ENCODE measurements around the gene SDHA.

- TF ChIP-seq, protein P1, sequence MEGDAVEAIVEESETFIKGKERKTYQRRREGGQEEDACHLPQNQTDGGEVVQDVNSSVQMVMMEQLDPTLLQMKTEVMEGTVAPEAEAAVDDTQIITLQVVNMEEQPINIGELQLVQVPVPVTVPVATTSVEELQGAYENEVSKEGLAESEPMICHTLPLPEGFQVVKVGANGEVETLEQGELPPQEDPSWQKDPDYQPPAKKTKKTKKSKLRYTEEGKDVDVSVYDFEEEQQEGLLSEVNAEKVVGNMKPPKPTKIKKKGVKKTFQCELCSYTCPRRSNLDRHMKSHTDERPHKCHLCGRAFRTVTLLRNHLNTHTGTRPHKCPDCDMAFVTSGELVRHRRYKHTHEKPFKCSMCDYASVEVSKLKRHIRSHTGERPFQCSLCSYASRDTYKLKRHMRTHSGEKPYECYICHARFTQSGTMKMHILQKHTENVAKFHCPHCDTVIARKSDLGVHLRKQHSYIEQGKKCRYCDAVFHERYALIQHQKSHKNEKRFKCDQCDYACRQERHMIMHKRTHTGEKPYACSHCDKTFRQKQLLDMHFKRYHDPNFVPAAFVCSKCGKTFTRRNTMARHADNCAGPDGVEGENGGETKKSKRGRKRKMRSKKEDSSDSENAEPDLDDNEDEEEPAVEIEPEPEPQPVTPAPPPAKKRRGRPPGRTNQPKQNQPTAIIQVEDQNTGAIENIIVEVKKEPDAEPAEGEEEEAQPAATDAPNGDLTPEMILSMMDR (IDR thresholded peaks at IDR 0.05) = no peak
- no peak for TF ChIP-seq POLR2A (IDR thresholded peaks at IDR 0.05)
Observed at GRCh38 chr5:228886-229285, 10.8 kb downstream of the SDHA start.
